DND-41 (cell line): ENCODE results near the gene PDE3A.

Source experiments
- ATAC-seq: fragments of 200-7000 bp; cut with Tn5 transposase; 3 replicates; pipeline ENCODE4 v1.9.1; 2021; ENCODE audit warnings: low read depth; ENCODE audit not compliant: insufficient read depth
- DNase-seq: peaks from one replicate; pipeline ENCODE4 v3.0.0-alpha.2; 2020
- H2AFZ ChIP-seq: 2 replicates; pipeline ENCODE4 v1.6.0; 2012; ENCODE audit warnings: low read depth, low read length
- H3K27ac ChIP-seq: 2 replicates; pipeline ENCODE4 v1.5.1; 2012; ENCODE audit warnings: low read length, inconsistent platforms
- H3K27me3 ChIP-seq: fragments of 200-600 bp; sonication (generic); 2 replicates; pipeline ENCODE4 v1.6.0; 2012; ENCODE audit warnings: low read length, mild to moderate bottlenecking, inconsistent platforms; ENCODE audit not compliant: insufficient read depth, poor library complexity
- H3K36me3 ChIP-seq: 2 replicates; pipeline ENCODE4 v1.5.1; 2012; ENCODE audit warnings: low read length, inconsistent platforms; ENCODE audit not compliant: insufficient read depth
- H3K4me1 ChIP-seq: 2 replicates; pipeline ENCODE4 v1.5.1; 2012; ENCODE audit warnings: mild to moderate bottlenecking, low read length; ENCODE audit not compliant: insufficient read depth
- H3K4me2 ChIP-seq: 2 replicates; pipeline ENCODE4 v1.6.0; 2012; ENCODE audit warnings: mild to moderate bottlenecking, moderate library complexity, low read length, inconsistent platforms; ENCODE audit not compliant: insufficient read depth
- H3K4me3 ChIP-seq, 2 experiments: fragments of 200-600 bp in 1 of 2; shearing (Covaris generic) in 1 of 2; 2 replicates each; pipeline ENCODE4 v1.5.1; 2012 to 2016; ENCODE audit warnings: inconsistent platforms in 2 of 2, low read length in 2 of 2, mild to moderate bottlenecking in 2 of 2, low read depth in 1 of 2, moderate library complexity in 1 of 2
- H3K79me2 ChIP-seq: 2 replicates; pipeline ENCODE4 v1.6.0; 2012; ENCODE audit warnings: low read length, inconsistent platforms; ENCODE audit not compliant: insufficient read depth
- H3K9ac ChIP-seq: 2 replicates; pipeline ENCODE4 v1.6.0; 2012; ENCODE audit warnings: low read depth, mild to moderate bottlenecking, inconsistent platforms, low read length, moderate library complexity
- H3K9me3 ChIP-seq: 2 replicates; pipeline ENCODE4 v1.5.1; 2012; ENCODE audit warnings: low read length, moderate library complexity, mild to moderate bottlenecking, inconsistent platforms; ENCODE audit not compliant: insufficient read depth, severe bottlenecking
- H4K20me1 ChIP-seq: 2 replicates; pipeline ENCODE4 v1.6.0; 2012; ENCODE audit warnings: low read length; ENCODE audit not compliant: insufficient read depth
- CTCF ChIP-seq: IDR thresholded peaks from 2 replicates; pipeline ENCODE4 v1.5.1; 2012; ENCODE audit warnings: borderline replicate concordance, low read length, moderate library complexity, mild to moderate bottlenecking; ENCODE audit not compliant: poor library complexity, severe bottlenecking; ENCODE audit errors: extremely low read depth
- EZH2 ChIP-seq: IDR thresholded peaks from 3 replicates; pipeline ENCODE4 v1.6.1; 2012; ENCODE audit warnings: borderline replicate concordance, low read depth, mild to moderate bottlenecking, moderate library complexity, low read length, inconsistent platforms; ENCODE audit not compliant: severe bottlenecking

PDE3A gene

DNA sequence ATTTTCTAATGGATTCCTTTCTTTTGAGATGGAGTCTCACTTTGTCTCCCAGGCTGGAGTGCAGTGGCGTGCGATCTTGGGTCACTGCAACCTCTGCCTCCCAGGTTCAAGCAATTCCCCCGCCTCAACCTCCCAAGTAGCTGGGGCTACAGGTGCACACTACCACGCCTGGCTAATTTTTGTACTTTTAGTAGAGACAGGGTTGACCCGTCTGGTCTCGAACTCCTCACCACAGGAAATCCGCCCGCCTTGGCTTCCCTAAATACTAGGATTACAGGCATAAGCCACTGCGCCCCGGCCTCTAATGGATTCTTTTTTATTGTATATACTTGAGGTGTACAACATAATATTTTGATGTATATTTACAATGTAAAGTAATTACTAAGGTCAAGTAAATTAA lies 186.7 kb downstream of the PDE3A start:
- Histone ChIP-seq H3K27ac (no peak overlapping the region), H3K9me3 (no peaks in the 10 kb centered on the region), H3K4me3 (no peak overlapping the region), H3K9ac (no peak overlapping the region), H3K27me3 (no peaks in the 10 kb centered on the region), H3K79me2 (no peaks in the 10 kb centered on the region), H3K4me2 (no peak overlapping the region), H3K36me3 (no peaks in the 10 kb centered on the region), H4K20me1 (no peaks in the 10 kb centered on the region), H3K4me1 (no peaks in the 10 kb centered on the region), H2AFZ (no peak overlapping the region)
- TF ChIP-seq CTCF (no peak), EZH2 (no peak)
- ATAC-seq (no peak), DNase-seq (no peak)

- no peak overlapping the region for H3K27ac ChIP-seq
- no peak overlapping the region for H2AFZ ChIP-seq
- no peaks in the 10 kb centered on the region for H3K27me3 ChIP-seq
- no peak overlapping the region for H3K4me2 ChIP-seq
- H3K79me2 ChIP-seq = no peaks in the 10 kb centered on the region
- no peaks in the 10 kb centered on the region for H3K36me3 ChIP-seq
- no peaks in the 10 kb centered on the region for H4K20me1 ChIP-seq
- DNase-seq (no peak), ATAC-seq (no peak)
- H3K4me3 ChIP-seq = no peak overlapping the region
- H3K9me3 ChIP-seq = no peaks in the 10 kb centered on the region
- TF ChIP-seq CTCF = no peak
- TF ChIP-seq EZH2 = no peak
- H3K4me1 ChIP-seq = no peaks in the 10 kb centered on the region
- no peak overlapping the region for H3K9ac ChIP-seq
These were observed 187.4 kb downstream of the PDE3A start for GRCh38 chr12:20555771-20556170.

- Histone ChIP-seq H3K9ac (no peak overlapping the region), H4K20me1 (no peaks in the 10 kb centered on the region), H3K27me3 (no peaks in the 10 kb centered on the region), H3K9me3 (no peaks in the 10 kb centered on the region), H3K4me1 (no peaks in the 10 kb centered on the region), H3K36me3 (no peaks in the 10 kb centered on the region), H3K4me3 (no peak overlapping the region), H3K27ac (no peak overlapping the region), H3K4me2 (no peak overlapping the region), H2AFZ (no peak overlapping the region), H3K79me2 (no peaks in the 10 kb centered on the region)
- ATAC-seq (no peak), DNase-seq (no peak)
- TF ChIP-seq EZH2 (no peak), CTCF (no peak)
These were observed 188.8 kb downstream of the PDE3A start for GRCh38 chr12:20557096-20557495.

DNA sequence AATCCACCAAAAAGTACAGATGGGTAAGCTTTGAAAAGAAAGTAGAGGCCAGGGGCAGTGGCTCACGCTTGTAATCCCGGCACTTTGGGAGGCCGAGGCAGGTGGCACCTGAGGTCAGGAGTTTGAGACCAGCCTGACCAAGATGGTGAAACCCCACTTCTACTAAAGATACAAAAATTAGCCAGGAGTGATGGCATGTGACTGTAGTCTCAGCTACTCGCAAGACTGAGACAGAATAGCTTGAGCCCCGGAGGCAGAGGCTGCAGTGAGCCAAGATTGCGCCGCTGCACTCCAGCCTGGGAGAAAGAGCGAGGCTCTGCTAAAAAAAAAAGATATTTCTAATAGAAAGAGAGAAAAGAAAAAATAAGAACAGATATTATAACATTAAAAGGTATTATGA lies 192.6 kb downstream of the PDE3A start:
- Histone ChIP-seq H4K20me1 (no peaks in the 10 kb centered on the region), H3K9ac (no peak overlapping the region), H3K27ac (no peak overlapping the region), H3K27me3 (no peaks in the 10 kb centered on the region), H3K79me2 (no peaks in the 10 kb centered on the region), H2AFZ (no peak overlapping the region), H3K9me3 (no peaks in the 10 kb centered on the region), H3K36me3 (no peaks in the 10 kb centered on the region), H3K4me2 (no peak overlapping the region), H3K4me1 (no peaks in the 10 kb centered on the region), H3K4me3 (no peak overlapping the region)
- no peak for TF ChIP-seq EZH2
- no peak for TF ChIP-seq CTCF
- no peak for DNase-seq
- ATAC-seq = no peak
